Endothelial cell of umbilical vein (primary cell): ENCODE data around the gene ENTR1. TPM values are rescaled to one million over a fixed set of nuclear protein-coding genes. Genes with fewer than 3 reads are reported as not detected.

Experiments used
- BruUV-seq: library from RNA; stranded (reverse); fragments of 400-500 nt; replicated peaks from 2 replicates; lab custom pipeline; 2021; lab: Mats Ljungman, UMichigan
- CTCF ChIA-PET: fragments of 300-600, 350-600 bp; sonication (Branson Sonifier 250); formaldehyde crosslinking; loops from one replicate; lab custom pipeline; 2021; ENCODE audit warnings: antibody characterized with exemption, inconsistent platforms; lab: Charles Lee
- POLR2A ChIA-PET: fragments of 300-600, 350-600 bp; sonication (Branson Sonifier 250); formaldehyde crosslinking; loops from one replicate; lab custom pipeline; 2021; ENCODE audit warnings: antibody characterized with exemption, inconsistent platforms; lab: Charles Lee
- DNase-seq: peaks from one replicate; pipeline ENCODE4 v3.0.0-alpha.2; 2011; ENCODE audit warnings: low read depth, low spot score
- FAIRE-seq: peaks from 2 replicates; lab custom pipeline; 2011; peaks lifted over from hg19 to GRCh38; lab: Jason Lieb, UNC
- H2AFZ ChIP-seq: 2 replicates; pipeline ENCODE4 v1.6.0; 2012; ENCODE audit warnings: low read depth, low read length, control low read depth, inconsistent platforms
- H3K27ac ChIP-seq: 2 replicates; pipeline ENCODE4 v1.5.1; 2011; ENCODE audit warnings: low read depth, mild to moderate bottlenecking, control low read depth, low read length, moderate library complexity; ENCODE audit not compliant: insufficient read depth
- H3K27me3 ChIP-seq, 2 experiments: 2 replicates each; pipeline versions ENCODE4 v1.6.0 to v1.6.1; 2011; ENCODE audit warnings: low read length in 2 of 2, mixed read lengths in 1 of 2; ENCODE audit not compliant: control insufficient read depth in 2 of 2, insufficient read depth in 2 of 2
- H3K36me3 ChIP-seq, 2 experiments: 2 replicates in 1 of 2; 3 replicates in 1 of 2; pipeline ENCODE4 v1.5.1; 2011; ENCODE audit warnings: low read length in 2 of 2, mild to moderate bottlenecking in 1 of 2, moderate library complexity in 1 of 2; ENCODE audit not compliant: control insufficient read depth in 2 of 2, insufficient read depth in 2 of 2; ENCODE audit errors: extremely low read depth in 1 of 2
- H3K4me1 ChIP-seq: 3 replicates; pipeline ENCODE4 v1.5.1; 2011; ENCODE audit warnings: mild to moderate bottlenecking, low read length; ENCODE audit not compliant: control insufficient read depth, insufficient read depth; ENCODE audit errors: extremely low read depth
- H3K4me2 ChIP-seq: 2 replicates; pipeline ENCODE4 v1.6.1; 2011; ENCODE audit warnings: low read length, control low read depth, mixed read lengths; ENCODE audit not compliant: insufficient read depth
- H3K4me3 ChIP-seq, 3 experiments: fragments of 200-600 bp in 1 of 3; sonication (generic), shearing (Covaris generic) in 1 of 3; replicated peaks in 1 of 3; 2 replicates each; pipeline ENCODE4 v1.5.1; 2011 to 2016; ENCODE audit warnings: control low read depth in 3 of 3, low read length in 3 of 3, mild to moderate bottlenecking in 2 of 3, inconsistent platforms in 1 of 3, low read depth in 1 of 3, moderate library complexity in 1 of 3; ENCODE audit not compliant: insufficient read depth in 1 of 3
- H3K79me2 ChIP-seq: 2 replicates; pipeline ENCODE4 v1.6.0; 2012; ENCODE audit warnings: low read length, inconsistent platforms; ENCODE audit not compliant: control insufficient read depth, insufficient read depth
- H3K9ac ChIP-seq: replicated peaks from 2 replicates; pipeline ENCODE3; 2011; ENCODE audit warnings: low read length, control low read depth; ENCODE audit not compliant: insufficient read depth; ENCODE audit errors: extremely low read depth
- H3K9me1 ChIP-seq: replicated peaks from 3 replicates; pipeline ENCODE4 v1.6.0; 2011; ENCODE audit warnings: mild to moderate bottlenecking, low read length; ENCODE audit not compliant: control insufficient read depth, insufficient read depth; ENCODE audit errors: extremely low read depth
- H3K9me3 ChIP-seq: replicated peaks from 2 replicates; pipeline ENCODE4 v1.5.1; 2012; ENCODE audit warnings: low read length, inconsistent platforms; ENCODE audit not compliant: control insufficient read depth, insufficient read depth
- H4K20me1 ChIP-seq: replicated peaks from 2 replicates; pipeline ENCODE3; 2011; ENCODE audit warnings: mild to moderate bottlenecking, low read length; ENCODE audit not compliant: control insufficient read depth, insufficient read depth; ENCODE audit errors: extremely low read depth
- CTCF ChIP-seq, 2 donors: IDR thresholded peaks; 1 replicate in 1 of 2; 2 replicates in 1 of 2; pipeline ENCODE4 v1.5.1; 2011; ENCODE audit warnings: low read length in 2 of 2, mild to moderate bottlenecking in 2 of 2, moderate library complexity in 2 of 2, control low read depth in 1 of 2, inconsistent platforms in 1 of 2, low read depth in 1 of 2; ENCODE audit not compliant: insufficient read depth in 1 of 2; ENCODE audit errors: extremely low read depth in 1 of 2
- EZH2 ChIP-seq: IDR thresholded peaks from 2 replicates; pipeline ENCODE4 v1.6.1; 2012; ENCODE audit warnings: borderline replicate concordance, low read depth, mild to moderate bottlenecking, moderate library complexity, low read length, inconsistent platforms; ENCODE audit not compliant: severe bottlenecking
- FOS ChIP-seq: IDR thresholded peaks from 2 replicates; pipeline ENCODE4 v1.6.1; 2011; ENCODE audit warnings: mild to moderate bottlenecking, low read length, moderate library complexity, borderline replicate concordance; ENCODE audit not compliant: insufficient read depth
- GATA2 ChIP-seq: IDR thresholded peaks from 2 replicates; pipeline ENCODE4 v1.7.0; 2011; ENCODE audit warnings: low read depth, mild to moderate bottlenecking, moderate library complexity, mixed read lengths, low read length; ENCODE audit not compliant: insufficient read length, insufficient read depth
- JUN ChIP-seq: IDR thresholded peaks from 2 replicates; pipeline ENCODE4 v1.6.1; 2011; ENCODE audit warnings: borderline replicate concordance, low read depth; ENCODE audit not compliant: insufficient read length, insufficient read depth
- MYC ChIP-seq: IDR thresholded peaks from one replicate; pipeline ENCODE4 v1.6.1; 2011; ENCODE audit warnings: mild to moderate bottlenecking, low read depth, low read length
- POLR2A ChIP-seq: IDR thresholded peaks from 2 replicates; pipeline ENCODE4 v1.6.1; 2012; ENCODE audit warnings: low read depth, mild to moderate bottlenecking, control low read depth, low read length
- POLR2AphosphoS5 ChIP-seq: IDR thresholded peaks from 2 replicates; pipeline ENCODE4 v1.6.1; 2012; ENCODE audit warnings: low read depth, mild to moderate bottlenecking, control low read depth, low read length, moderate library complexity; ENCODE audit not compliant: insufficient read depth
- dilution Hi-C: fragments of 300-500 bp; cut with MboI; formaldehyde crosslinking; loops from one replicate; pipeline ENCODE4 v1.15.0; 2019; ENCODE audit warnings: low sequenced_read_pairs; ENCODE audit not compliant: extremely low pct_ligation_motif_present
- intact Hi-C: fragments of 100-400 bp; cut with micrococcal nuclease; formaldehyde crosslinking; loops from one replicate; pipeline ENCODE4 v1.10.0; 2022
- polyA plus RNA-seq, 4 experiments: library from polyadenylated mRNA; depleted of rRNA in 3 of 4; stranded (reverse) in 3 of 4; unstranded in 1 of 4; fragments of >200 nt; gene quantifications; 2 replicates each; pipeline versions ENCODE4 v1.2.1 to v1.2.3, GENCODE V29; 2011 to 2012; ENCODE audit warnings: missing spikeins in 1 of 4
- total RNA-seq: library from RNA; stranded (reverse); gene quantifications from 2 replicates; pipeline ENCODE4 v1.2.3, GENCODE V29; 2021
- TF ChIP-seq, protein P1 (sequence below): IDR thresholded peaks from 2 replicates; pipeline ENCODE4 v1.6.1; 2011; ENCODE audit not compliant: insufficient read depth, insufficient read length

The ENTR1 gene
- total and polyA plus RNA-seq, 2 donors (not counting 3 experiments of a cell fraction or from before 2014, with no cell fraction given), result 36.0 to 61.6 TPM

DNA sequence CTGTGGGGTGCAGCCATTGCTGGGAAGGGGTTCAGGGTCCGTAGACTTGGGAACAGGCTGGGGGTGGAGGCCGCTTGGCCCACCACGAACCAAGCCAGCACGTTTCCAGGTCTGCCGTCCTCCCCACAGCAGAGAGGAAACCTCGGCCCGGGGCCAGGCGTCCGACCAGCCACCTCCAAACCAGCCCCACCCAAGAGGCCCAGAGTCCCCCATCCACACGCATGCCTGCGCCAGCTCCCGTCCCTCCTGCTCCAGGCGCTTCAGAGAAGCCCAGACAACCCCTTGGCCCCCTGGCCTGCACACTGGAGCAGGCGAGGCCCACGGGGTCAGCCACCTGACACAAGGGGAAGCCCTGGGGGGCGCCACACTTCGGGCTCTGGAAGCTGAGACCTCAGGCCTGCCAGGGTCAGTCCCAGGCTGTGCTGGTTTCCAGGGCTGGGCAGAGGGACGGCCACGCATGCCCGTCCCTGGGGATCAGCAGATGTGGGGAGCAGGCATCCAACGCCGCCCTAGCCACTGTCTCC, 53.1 kb downstream of the ENTR1 start:
- FAIRE-seq (no peak), DNase-seq (no peak)
- no TSS peak for BruUV-seq
- TF ChIP-seq EZH2 (no peak), GATA2 (no peak), POLR2A (no peak), POLR2AphosphoS5 (no peak), MYC (no peak), FOS (no peak), JUN (no peak), CTCF (IDR thresholded peaks at IDR 0.05; ENCODE audit: extremely low read depth in 1 of 2, insufficient read depth in 1 of 2, low read depth in 1 of 2, low read length in 2 of 2) (no peak)
- TF ChIP-seq, protein P1, sequence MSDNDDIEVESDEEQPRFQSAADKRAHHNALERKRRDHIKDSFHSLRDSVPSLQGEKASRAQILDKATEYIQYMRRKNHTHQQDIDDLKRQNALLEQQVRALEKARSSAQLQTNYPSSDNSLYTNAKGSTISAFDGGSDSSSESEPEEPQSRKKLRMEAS, result no peak
- H3K4me3 ChIP-seq, result no peak overlapping the region
- H3K36me3 ChIP-seq, result peaks cover 0 to 5% of the 10 kb centered on the region in 2 experiments
- no peaks in the 10 kb centered on the region for H3K9me1 ChIP-seq
- H3K4me1 ChIP-seq, result no peaks in the 10 kb centered on the region
- intact Hi-C loops, result no loop called here
- no peaks in the 10 kb centered on the region for H3K27me3 ChIP-seq
- no peaks in the 10 kb centered on the region for H4K20me1 ChIP-seq
- dilution Hi-C loops, result no loop called here
- POLR2A ChIA-PET, result no interaction called here
- H3K27ac ChIP-seq, result no peak overlapping the region
- no peak overlapping the region for H2AFZ ChIP-seq
- H3K9ac ChIP-seq, result no peak overlapping the region
- no peak overlapping the region for H3K4me2 ChIP-seq
- no peaks in the 10 kb centered on the region for H3K79me2 ChIP-seq
- CTCF ChIA-PET, result interaction anchor here (0.9 to 1.1 kb wide), 2 partner anchors 9 to 12 kb away, joined by 3 read pairs; no protein-coding TSS in a partner anchor
- no peaks in the 10 kb centered on the region for H3K9me3 ChIP-seq
